Psoas muscle (tissue), 8 donors: ENCODE data around the gene CLPTM1L. TPM values are rescaled to one million over a fixed set of nuclear protein-coding genes. Genes with fewer than 3 reads are reported as not detected.

Source experiments
- ATAC-seq, 4 donors: fragments of 200-7000 bp; cut with Tn5 transposase; one replicate each; pipeline ENCODE4 v1.9.1; 2020; ENCODE audit warnings: moderate library complexity in 3 of 4, mild to moderate bottlenecking in 2 of 4
- DNase-seq, 2 donors: peaks; one replicate each; pipeline ENCODE4 v3.0.0-alpha.2; 2020
- H3K27ac ChIP-seq: fragments of 200-600 bp; one replicate; pipeline ENCODE4 v1.8.0; 2022
- H3K27me3 ChIP-seq, 3 donors: fragments of 200-600 bp in 1 of 3; one replicate each; pipeline versions ENCODE4 v1.6.1 to v1.8.0; 2013 to 2022; ENCODE audit warnings: low read length in 2 of 3, mild to moderate bottlenecking in 2 of 3, moderate library complexity in 1 of 3; ENCODE audit not compliant: insufficient read depth in 3 of 3
- H3K36me3 ChIP-seq, 2 donors: fragments of 200-600 bp in 1 of 2; one replicate each; pipeline versions ENCODE4 v1.6.1 to v1.8.0; 2013 to 2022; ENCODE audit warnings: low read depth in 1 of 2, mild to moderate bottlenecking in 1 of 2, moderate library complexity in 1 of 2; ENCODE audit not compliant: insufficient read depth in 1 of 2
- H3K4me1 ChIP-seq: fragments of 200-600 bp; one replicate; pipeline ENCODE4 v1.8.0; 2022
- H3K4me3 ChIP-seq: fragments of 200-600 bp; one replicate; pipeline ENCODE4 v1.8.0; 2022; ENCODE audit warnings: mild to moderate bottlenecking
- H3K9me3 ChIP-seq: fragments of 200-600 bp; one replicate; pipeline ENCODE4 v1.8.0; 2022
- WGBS, 3 donors: extraction: QIAGEN DNeasy Blood & Tissue Kit; methylation state at CpG; one replicate each; pipeline versions ENCODE4 v1.1.6 to v1.1.7; 2013; 5-methylcytosine and 5-hydroxymethylcytosine counted together
- intact Hi-C, 2 donors: fragments of 100-400 bp; cut with DNase I; formaldehyde crosslinking; loops; one replicate each; pipeline versions ENCODE4 v1.11.0 to v1.14.2; 2022
- polyA plus RNA-seq, 3 donors: library from polyadenylated mRNA; stranded (reverse); fragments of 200-250 nt; gene quantifications; one replicate each; pipeline ENCODE4 v1.2.3, GENCODE V29; 2013
- total RNA-seq, 4 donors: library from RNA; stranded (reverse); fragmentation: NEBNext Ultra II Directional in 2 of 4; extraction: Animal tissue kit (Norgen Biotek cat#: 25700) in 2 of 4; gene quantifications; one replicate each; pipeline versions ENCODE4 v1.2.1 to v1.2.4, GENCODE V29; 2021 to 2023
- TF ChIP-seq, protein P1 (sequence below): fragments of 200-600 bp; IDR thresholded peaks from one replicate; pipeline ENCODE4 v1.8.0; 2022; ENCODE audit warnings: antibody characterized with exemption
- donor health status: healthy with polysubstance abuse.
- donor health status: DM: no; HTN: no; CAD: no; lungs with moderate emphysema.
- donor health status: Bipolar disorder and iron deficiency.
- donor health status: healthy.
- donor health status: DM: yes; HTN: yes; CAD: no.
- donor health status: DM: no; HTN: no; CAD: no.
- donor health status: DM: no; HTN: no; CAD: no.
- donor health status: DM: yes; HTN: yes; CAD: no.

CLPTM1L gene
- total and polyA plus RNA-seq, 7 donors = 24.2 to 92.4 (median 34.8) TPM

DNA sequence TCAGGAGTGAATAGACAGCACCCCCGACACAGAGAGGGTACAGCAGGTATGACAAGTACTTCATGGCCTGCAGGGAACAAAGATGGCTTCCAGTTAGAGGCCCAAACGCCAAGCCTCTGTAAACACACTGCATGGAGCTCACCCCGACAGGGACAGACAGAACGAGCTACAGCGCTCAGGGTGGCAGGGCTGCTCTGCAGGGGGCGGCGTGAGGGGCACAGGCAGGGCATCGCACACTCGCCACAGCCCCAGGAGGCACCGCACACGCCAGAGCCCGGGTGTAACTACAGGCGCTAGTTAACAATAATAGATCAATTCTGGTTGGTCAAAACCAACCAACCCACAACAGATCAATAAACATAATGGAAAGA is 21.1 kb downstream of the CLPTM1L start:
- Histone ChIP-seq H3K4me3 (no peak overlapping the region), H3K9me3 (no peaks in the 10 kb centered on the region), H3K27me3 (no peaks in the 10 kb centered on the region), H3K36me3 (peaks cover 3 to 67% of the 10 kb centered on the region in 2 donors), H3K27ac (no peak overlapping the region), H3K4me1 (peaks cover 10% of the 10 kb centered on the region)
- DNase-seq = no peak
- intact Hi-C loops = no loop called here
- TF ChIP-seq, protein P1, sequence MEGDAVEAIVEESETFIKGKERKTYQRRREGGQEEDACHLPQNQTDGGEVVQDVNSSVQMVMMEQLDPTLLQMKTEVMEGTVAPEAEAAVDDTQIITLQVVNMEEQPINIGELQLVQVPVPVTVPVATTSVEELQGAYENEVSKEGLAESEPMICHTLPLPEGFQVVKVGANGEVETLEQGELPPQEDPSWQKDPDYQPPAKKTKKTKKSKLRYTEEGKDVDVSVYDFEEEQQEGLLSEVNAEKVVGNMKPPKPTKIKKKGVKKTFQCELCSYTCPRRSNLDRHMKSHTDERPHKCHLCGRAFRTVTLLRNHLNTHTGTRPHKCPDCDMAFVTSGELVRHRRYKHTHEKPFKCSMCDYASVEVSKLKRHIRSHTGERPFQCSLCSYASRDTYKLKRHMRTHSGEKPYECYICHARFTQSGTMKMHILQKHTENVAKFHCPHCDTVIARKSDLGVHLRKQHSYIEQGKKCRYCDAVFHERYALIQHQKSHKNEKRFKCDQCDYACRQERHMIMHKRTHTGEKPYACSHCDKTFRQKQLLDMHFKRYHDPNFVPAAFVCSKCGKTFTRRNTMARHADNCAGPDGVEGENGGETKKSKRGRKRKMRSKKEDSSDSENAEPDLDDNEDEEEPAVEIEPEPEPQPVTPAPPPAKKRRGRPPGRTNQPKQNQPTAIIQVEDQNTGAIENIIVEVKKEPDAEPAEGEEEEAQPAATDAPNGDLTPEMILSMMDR = no peak
- 93 to 94% (median 94%) methylated on average over 13 of the region's 13 CpGs for WGBS, 3 donors
- no peak for ATAC-seq

DNA sequence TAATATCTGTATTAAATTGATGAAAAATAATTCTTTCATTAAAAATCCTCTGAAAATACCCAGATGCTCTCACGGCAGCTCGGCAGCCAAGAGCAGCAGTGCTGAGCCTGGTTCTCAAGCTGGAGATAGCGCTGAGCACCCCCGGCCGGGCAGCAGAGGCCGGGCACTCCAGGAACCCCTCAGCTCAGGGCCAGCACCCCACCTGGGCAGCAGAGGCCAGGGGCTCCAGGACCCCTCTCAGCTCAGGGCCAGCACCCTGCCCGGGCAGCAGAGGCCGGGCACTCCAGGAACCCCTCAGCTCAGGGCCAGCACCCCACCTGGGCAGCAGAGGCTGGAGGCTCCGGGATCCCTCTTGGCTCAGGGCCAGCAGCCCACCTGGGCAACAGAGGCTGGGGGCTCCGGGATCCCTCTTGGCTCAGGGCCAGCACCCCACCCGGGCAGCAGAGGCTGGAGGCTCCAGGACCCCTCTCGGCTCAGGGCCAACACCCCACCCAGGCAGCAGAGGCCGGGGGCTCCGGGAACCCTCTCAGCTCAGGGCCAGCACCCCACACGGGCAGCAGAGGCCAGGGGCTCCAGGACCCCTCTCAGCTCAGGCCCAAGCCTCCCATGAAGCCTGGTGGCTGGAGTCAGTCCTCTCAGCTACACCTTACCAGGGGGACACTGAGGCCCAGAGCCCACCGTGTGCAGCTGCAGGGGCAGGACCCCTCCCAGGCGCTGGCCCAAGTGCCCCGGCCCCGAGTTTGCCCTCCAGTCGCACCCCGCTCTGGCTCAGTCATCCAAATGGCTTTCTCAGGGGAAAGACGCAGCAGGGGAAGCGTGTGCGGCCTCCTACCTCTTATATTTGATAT is 21.7 kb downstream of the CLPTM1L start:
- TF ChIP-seq, protein P1 = no peak
- no peak for ATAC-seq
- intact Hi-C loops = no loop called here
- H3K4me3 ChIP-seq = no peak overlapping the region
- H3K36me3 ChIP-seq = peaks cover 3 to 73% of the 10 kb centered on the region in 2 donors
- H3K4me1 ChIP-seq = peaks cover 10% of the 10 kb centered on the region
- no peak overlapping the region for H3K27ac ChIP-seq
- WGBS, 3 donors = 83 to 92% (median 88%) methylated on average over 18 to 24 of the region's 24 CpGs
- no peaks in the 10 kb centered on the region for H3K27me3 ChIP-seq
- no peak for DNase-seq
- no peaks in the 10 kb centered on the region for H3K9me3 ChIP-seq

DNA sequence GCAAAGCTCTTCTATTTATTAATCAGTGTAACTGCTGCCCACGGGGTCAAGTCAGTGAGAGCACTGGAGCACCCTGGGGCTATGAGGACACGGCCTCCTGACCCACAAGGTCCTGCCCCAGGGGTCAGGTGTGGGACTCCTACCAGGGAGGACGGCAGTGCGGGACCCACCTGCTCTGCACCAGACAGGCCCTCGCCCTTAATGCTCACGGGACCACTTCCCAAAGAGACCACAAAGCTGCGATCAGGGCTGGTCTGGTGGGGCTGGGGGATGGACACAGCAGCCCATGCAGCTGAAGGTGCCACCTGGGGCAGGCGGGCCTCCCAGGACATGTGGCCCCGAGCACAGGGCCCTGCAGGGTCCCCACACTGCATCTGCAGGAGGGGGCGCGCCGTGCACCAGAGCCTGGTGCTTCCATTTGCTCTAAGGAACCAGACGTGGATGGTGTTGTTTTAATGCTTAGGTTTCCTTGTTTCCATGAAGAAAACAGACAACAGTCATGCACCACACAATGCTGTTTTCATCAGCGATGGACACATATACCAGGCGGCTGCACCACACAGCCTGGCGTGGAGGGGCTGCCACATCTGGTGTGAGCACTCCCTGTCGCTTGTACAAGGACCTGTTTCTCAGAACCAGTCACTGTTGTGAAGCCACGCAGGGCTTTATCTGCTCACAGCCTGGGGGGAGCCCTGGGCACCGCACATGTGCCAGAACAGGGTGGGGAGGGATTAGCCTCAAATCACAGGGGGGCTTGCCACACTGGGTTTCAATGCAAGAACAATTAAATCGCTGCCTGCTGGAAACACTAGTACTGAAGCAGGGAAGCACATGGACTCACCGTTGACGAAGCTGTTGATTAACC is 22.6 kb downstream of the CLPTM1L start:
- Histone ChIP-seq H3K27me3 (no peaks in the 10 kb centered on the region), H3K4me1 (peaks cover 10% of the 10 kb centered on the region), H3K9me3 (no peaks in the 10 kb centered on the region), H3K27ac (no peak overlapping the region), H3K36me3 (peaks cover 3 to 82% of the 10 kb centered on the region in 2 donors), H3K4me3 (no peak overlapping the region)
- TF ChIP-seq, protein P1 = no peak
- intact Hi-C loops = no loop called here
- ATAC-seq = no peak
- WGBS, 3 donors = 95 to 96% (median 96%) methylated on average over 22 of the region's 22 CpGs
- DNase-seq = no peak

DNA sequence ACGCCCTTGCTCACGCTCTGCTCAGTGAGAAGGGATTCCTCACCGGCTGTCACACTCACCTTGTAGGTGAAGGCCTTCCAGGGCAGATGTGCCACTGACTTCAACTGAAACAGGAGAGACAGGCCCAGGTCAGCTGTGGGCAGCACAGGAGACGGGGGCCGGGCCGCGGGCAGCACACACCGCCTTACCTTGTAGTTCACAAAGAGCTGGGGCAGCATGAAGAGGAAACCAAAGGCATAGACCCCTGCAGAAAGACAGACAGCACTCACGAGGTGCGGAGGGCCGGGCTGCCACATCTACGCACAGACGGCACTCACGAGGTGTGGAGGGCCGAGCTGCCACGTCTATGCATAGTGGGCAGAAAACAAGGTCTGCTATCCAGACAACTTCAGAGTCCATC is 23.3 kb downstream of the CLPTM1L start:
- no peak for DNase-seq
- Histone ChIP-seq H3K4me3 (no peak overlapping the region), H3K4me1 (peaks cover 10% of the 10 kb centered on the region), H3K27ac (no peak overlapping the region), H3K27me3 (no peaks in the 10 kb centered on the region), H3K36me3 (peaks cover 3 to 87% of the 10 kb centered on the region in 2 donors), H3K9me3 (no peaks in the 10 kb centered on the region)
- 92 to 96% (median 95%) methylated on average over 16 of the region's 16 CpGs for WGBS, 3 donors
- TF ChIP-seq, protein P1 = no peak
- no peak for ATAC-seq
- intact Hi-C loops = no loop called here
